NT2/D1 (cell line): ENCODE measurements around the gene OGFOD3.

Experiments
- DNase-seq: peaks from one replicate; pipeline ENCODE4 v3.0.0-alpha.2; 2011; ENCODE audit warnings: low read depth, low spot score
- H3K27me3 ChIP-seq: 2 replicates; pipeline ENCODE4 v1.6.0; 2011; ENCODE audit warnings: mild to moderate bottlenecking; ENCODE audit not compliant: insufficient read length, insufficient read depth
- H3K36me3 ChIP-seq: 2 replicates; pipeline ENCODE4 v1.6.1; 2011; ENCODE audit warnings: mild to moderate bottlenecking, low read length, mixed read lengths; ENCODE audit not compliant: insufficient read depth, insufficient read length
- H3K4me1 ChIP-seq: 2 replicates; pipeline ENCODE4 v1.5.1; 2011; ENCODE audit not compliant: insufficient read depth, insufficient read length
- H3K4me3 ChIP-seq: 2 replicates; pipeline ENCODE4 v1.5.1; 2011; ENCODE audit warnings: low read depth; ENCODE audit not compliant: insufficient read length
- H3K9ac ChIP-seq: 2 replicates; pipeline ENCODE4 v1.6.0; 2011; ENCODE audit warnings: low read depth; ENCODE audit not compliant: insufficient read length
- H3K9me3 ChIP-seq: 2 replicates; pipeline ENCODE4 v1.5.1; 2011; ENCODE audit warnings: mild to moderate bottlenecking, low read length; ENCODE audit not compliant: insufficient read depth
- SUZ12 ChIP-seq: IDR thresholded peaks from 2 replicates; pipeline ENCODE4 v1.6.1; 2011; ENCODE audit not compliant: insufficient read length, insufficient read depth; ENCODE audit errors: extremely low read depth
- YY1 ChIP-seq: IDR thresholded peaks from 2 replicates; pipeline ENCODE4 v1.6.1; 2011; ENCODE audit not compliant: insufficient read length, insufficient read depth
- ZNF274 ChIP-seq: IDR thresholded peaks from 2 replicates; pipeline ENCODE4 v1.6.1; 2011; ENCODE audit warnings: mild to moderate bottlenecking, low read depth, low read length

The OGFOD3 gene

DNA sequence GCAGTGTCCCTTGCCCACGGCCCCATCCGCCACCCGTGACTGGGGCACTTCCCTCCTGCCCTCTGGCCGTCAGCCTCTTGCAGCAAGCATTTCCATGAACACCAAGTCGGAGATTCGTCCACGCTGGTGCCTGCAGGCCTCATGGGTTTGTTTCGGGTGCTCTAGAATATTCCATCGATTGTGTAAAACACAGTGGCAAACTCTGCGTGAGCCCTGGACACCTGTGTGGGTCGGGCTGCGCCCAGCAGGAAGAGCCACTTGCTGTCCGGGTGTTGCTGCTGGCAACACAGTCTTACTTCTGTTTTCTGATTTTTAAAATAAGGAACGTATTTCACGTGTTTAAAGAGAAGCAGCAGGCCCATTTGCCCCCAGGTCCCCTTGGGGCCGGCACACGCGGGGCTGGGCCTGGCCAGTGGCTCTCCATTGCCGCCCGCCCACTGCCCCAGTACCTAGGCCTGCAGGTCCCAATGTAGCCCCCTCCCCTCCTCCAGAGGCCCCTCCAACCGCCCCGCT, 22.1 kb upstream of the OGFOD3 start:
- Histone ChIP-seq H3K9me3 (no peaks in the 10 kb centered on the region), H3K4me3 (no peak overlapping the region), H3K4me1 (peaks cover 13% of the 10 kb centered on the region), H3K36me3 (peaks cover 77% of the 10 kb centered on the region), H3K27me3 (no peaks in the 10 kb centered on the region), H3K9ac (no peak overlapping the region)
- no peak for TF ChIP-seq SUZ12
- TF ChIP-seq ZNF274 = no peak
- TF ChIP-seq YY1 = no peak
- DNase-seq = no peak

DNA sequence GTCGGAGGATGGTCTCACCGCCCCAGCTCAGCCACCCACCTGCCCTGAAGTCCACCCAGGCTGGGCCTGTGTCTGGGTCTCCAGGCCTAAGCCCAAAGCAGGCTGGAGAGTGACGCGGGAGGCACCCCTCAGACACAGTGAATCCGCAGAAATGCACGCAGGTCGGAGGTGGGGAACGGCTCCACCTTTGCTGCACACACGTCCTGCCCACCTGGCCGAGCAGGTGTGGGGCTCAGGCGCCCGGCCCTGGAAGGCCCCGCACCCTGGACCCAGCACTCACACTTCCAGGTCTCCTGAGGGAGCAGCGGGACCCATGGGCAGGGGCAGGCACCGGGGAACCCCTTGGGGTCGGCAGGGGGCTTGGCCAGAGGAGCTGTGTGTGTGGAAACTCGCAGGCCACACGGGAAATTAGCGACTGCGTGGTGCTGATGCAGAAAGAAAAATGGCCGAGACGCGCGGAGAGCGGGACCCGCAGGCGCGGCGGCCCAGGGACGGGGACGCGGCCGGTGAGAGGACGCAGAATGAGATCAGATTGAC, 21.5 kb upstream of the OGFOD3 start:
- H3K36me3 ChIP-seq = peaks cover 75% of the 10 kb centered on the region
- peak overlapping the region; percentile 10 for H3K9ac ChIP-seq
- no peak overlapping the region for H3K4me3 ChIP-seq
- no peak for TF ChIP-seq ZNF274
- TF ChIP-seq YY1 = no peak
- TF ChIP-seq SUZ12 = no peak
- peaks cover 15% of the 10 kb centered on the region for H3K4me1 ChIP-seq
- H3K9me3 ChIP-seq = no peaks in the 10 kb centered on the region
- DNase-seq = no peak
- H3K27me3 ChIP-seq = no peaks in the 10 kb centered on the region

DNA sequence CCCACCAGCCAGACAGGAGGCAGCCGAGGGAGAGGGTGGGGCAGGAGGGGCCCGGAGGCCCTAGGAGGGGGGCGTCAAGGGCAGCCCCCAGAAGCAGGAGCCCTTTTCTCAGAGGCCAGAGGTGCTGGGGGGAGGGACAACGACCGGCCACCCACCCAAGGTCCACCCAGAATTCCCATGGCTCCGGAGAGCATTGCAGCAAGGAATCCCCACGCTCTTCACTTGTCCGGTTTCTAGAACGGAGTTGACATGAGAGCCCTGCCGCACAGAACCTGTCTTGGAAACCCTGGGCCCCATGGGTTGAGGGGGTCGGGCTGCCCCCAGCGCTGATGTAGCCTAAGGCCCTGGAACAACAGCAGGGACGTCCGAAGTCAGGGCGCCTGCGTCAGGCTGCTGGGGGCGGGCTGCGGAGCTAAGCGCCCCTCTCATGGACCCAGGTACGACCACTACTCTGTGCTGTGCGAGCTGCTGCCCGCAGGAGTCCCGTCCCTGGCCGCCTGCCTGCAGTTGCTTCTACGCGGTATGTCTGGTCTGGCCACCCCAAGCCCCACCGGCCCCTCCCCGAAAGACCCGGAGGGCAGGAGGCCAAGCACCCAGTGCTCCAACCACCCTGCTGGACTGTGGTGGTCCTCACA, 20.9 kb upstream of the OGFOD3 start:
- H3K9me3 ChIP-seq = no peaks in the 10 kb centered on the region
- peak overlapping the region; percentile 10 for H3K9ac ChIP-seq
- no peak overlapping the region for H3K4me3 ChIP-seq
- peaks cover 69% of the 10 kb centered on the region for H3K36me3 ChIP-seq
- H3K4me1 ChIP-seq = peaks cover 15% of the 10 kb centered on the region
- H3K27me3 ChIP-seq = no peaks in the 10 kb centered on the region
- TF ChIP-seq SUZ12 (no peak), ZNF274 (no peak), YY1 (no peak)
- no peak for DNase-seq

DNA sequence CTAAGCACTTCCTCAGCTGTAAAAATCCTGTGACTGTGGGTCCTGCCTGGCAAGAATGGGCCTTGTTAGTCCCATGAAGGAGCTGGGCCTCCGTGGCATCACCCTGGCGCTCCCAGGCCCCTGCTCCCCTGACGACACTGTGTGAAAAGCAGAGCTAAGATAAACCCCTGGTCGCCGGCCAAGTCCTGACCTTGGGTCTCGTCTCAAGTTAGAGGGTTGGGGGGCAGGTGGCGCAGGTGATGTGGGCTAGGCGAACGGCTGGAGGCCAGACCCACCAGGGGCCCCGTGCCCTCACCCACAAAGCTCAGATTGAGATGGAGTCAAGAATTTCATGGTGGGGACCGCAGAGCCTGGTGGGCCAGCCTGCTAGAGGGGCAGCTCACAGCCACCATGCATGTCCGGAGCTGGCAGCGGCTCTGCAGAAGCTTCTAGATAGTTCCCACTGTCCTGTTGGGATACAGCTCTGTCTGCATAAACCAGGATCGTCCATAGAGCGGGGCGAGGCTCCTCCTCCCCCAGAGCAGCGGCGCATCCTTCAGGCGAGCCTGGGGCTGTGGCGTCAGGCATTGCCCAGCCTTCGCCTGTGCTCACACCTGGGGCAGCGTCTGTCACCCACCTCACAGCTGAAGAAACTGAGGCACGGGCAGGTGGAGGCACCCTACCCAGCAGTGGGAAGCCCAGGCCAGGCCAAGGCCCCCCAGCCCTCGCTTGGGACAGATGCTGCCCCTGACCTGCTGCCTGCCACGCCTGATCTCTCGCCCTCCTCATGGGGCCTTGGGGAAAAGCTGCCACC, 20.2 kb upstream of the OGFOD3 start:
- Histone ChIP-seq H3K27me3 (no peaks in the 10 kb centered on the region), H3K4me3 (no peak overlapping the region), H3K9me3 (no peaks in the 10 kb centered on the region), H3K4me1 (peaks cover 15% of the 10 kb centered on the region), H3K36me3 (peaks cover 69% of the 10 kb centered on the region), H3K9ac (no peak overlapping the region)
- TF ChIP-seq SUZ12 (no peak), YY1 (no peak), ZNF274 (no peak)
- DNase-seq = no peak

DNA sequence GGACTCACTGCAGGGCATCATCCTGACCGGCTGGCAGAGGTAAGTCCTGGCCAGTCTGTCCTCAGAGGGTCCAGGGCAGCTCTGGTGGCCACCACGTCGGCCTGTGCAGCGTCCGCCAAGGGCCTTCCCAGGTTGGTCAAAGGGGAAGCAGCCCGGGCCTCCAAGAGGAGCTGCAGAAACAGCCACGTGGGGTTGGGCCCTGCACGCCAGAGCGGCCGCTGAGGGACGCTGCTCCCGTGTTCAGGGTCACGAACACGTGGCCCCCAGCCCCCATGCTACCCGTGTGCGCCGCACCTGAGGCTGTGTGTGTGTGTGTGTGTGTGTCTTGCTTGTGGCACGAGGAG, 18.9 kb upstream of the OGFOD3 start:
- peaks cover 15% of the 10 kb centered on the region for H3K4me1 ChIP-seq
- H3K9me3 ChIP-seq = no peaks in the 10 kb centered on the region
- DNase-seq = no peak
- H3K27me3 ChIP-seq = no peaks in the 10 kb centered on the region
- H3K9ac ChIP-seq = no peak overlapping the region
- no peak overlapping the region for H3K4me3 ChIP-seq
- peaks cover 63% of the 10 kb centered on the region for H3K36me3 ChIP-seq
- TF ChIP-seq ZNF274 (no peak), SUZ12 (no peak), YY1 (no peak)

DNA sequence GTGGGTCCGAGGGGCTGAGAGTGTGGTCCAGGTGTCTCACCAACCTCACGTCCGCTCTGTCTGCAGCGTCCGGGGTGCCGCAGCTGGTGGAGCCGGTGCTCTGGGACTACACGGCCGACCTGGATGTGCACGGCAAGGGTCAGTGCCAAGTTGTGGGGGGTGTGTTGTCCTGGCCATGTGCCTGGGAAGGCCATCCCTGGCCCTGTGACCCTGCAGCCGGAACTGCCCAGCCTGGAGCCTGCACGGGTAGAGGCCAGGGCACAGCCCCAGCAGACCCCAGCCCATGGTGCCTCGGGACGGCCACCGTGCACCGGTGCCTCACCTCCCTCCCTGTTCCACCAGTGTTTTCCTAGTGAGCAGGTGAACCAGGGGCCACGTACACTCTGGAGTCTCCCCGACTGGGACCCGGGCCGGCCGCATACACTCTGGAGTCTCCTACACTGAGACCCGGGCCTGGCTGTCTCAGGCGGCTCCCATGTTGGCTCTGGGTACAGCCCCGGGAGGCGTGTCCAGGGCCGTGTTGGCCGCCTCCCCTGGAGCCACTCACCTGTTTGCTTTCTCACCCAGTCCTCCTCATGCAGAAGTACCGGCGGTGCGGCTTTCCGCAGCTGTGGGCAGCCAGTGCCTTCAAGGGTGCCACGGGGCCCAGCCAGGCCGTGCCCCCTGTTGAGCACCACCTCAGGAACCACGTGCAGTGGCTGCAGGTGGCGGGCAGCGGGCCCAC, 18.4 kb upstream of the OGFOD3 start:
- peaks cover 62% of the 10 kb centered on the region for H3K36me3 ChIP-seq
- no peak for TF ChIP-seq YY1
- TF ChIP-seq ZNF274 = no peak
- TF ChIP-seq SUZ12 = no peak
- DNase-seq = no peak
- H3K4me1 ChIP-seq = peaks cover 18% of the 10 kb centered on the region
- H3K9me3 ChIP-seq = no peaks in the 10 kb centered on the region
- H3K9ac ChIP-seq = no peak overlapping the region
- H3K27me3 ChIP-seq = no peaks in the 10 kb centered on the region
- H3K4me3 ChIP-seq = no peak overlapping the region
